CD1c-positive myeloid dendritic cell (primary cell): ENCODE data around the gene ZFYVE26.
"Not testable (repeated sequence)": the region's sequence is repeated elsewhere in the genome, so short reads cannot be mapped to it uniquely, and the experiment has no call there.

ENCODE experiments used
- DNase-seq: peaks from one replicate; pipeline ENCODE4 v3.0.0-alpha.2; 2016; ENCODE audit errors: extremely low spot score

The ZFYVE26 gene

GRCh38 chr14:67756496-67756895, 59.9 kb downstream of the ZFYVE26 start:
- no peak for DNase-seq

DNA sequence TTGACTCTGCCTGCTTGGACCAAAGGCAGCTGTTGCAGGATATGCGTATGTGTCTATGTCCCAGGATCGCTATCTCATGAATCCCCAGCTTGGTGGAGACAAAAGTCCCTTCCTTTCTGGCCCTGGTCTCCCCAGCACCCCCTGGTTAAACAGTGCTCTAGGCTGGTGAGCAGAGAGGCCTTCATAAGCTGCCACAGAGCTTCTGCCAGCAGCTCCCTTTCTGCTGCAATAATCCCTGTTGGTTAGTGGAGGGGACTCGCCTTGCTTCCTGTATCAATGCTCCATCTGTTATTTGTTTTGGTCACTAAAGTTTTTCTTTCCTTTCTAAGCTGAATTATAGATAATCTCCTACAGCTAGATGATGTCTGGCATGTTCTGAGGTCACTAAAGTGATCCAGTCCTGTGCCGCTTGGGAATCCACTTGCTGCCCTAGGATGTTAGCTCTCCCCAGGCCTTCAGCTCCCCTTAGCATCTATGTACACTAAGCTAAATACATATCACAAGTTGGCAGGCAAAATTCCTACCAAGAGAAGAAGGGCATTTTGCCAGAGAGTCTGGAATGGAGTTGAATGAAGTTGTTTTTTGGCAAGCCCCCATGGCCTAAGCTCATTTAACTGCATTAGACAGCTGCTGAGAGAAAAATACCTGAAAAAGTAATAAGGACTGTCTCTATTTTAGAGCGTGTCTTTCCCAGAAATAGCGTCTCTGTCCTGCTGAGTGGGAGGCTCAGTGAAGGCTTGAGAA, 66.9 kb downstream of the ZFYVE26 start:
- DNase-seq, result no peak

- no peak for DNase-seq
Measured at GRCh38 chr14:67748312-67748711, 68.1 kb downstream of the ZFYVE26 start.

DNA sequence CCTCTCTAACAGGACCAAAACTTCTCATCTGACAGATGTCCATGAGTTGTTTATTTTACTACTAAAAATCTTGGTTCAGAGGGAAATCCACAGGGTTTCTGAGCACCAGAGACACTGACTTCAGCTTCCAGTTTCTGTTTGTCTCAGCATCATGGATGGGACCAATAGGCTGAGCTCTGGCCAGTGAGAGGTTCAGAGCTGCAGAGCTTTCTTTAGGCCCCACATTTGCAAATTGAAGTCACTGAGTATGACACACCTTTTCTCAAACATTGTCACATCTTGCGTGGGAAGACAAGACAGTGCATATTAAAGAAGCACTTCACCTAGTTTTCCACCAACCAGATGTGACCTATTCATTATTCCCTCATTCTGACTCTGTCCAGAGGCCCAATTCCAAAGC, 69.5 kb downstream of the ZFYVE26 start:
- DNase-seq, result no peak

GRCh38 chr14:67744046-67744445, 72.3 kb downstream of the ZFYVE26 start:
- DNase-seq, result no peak

DNA sequence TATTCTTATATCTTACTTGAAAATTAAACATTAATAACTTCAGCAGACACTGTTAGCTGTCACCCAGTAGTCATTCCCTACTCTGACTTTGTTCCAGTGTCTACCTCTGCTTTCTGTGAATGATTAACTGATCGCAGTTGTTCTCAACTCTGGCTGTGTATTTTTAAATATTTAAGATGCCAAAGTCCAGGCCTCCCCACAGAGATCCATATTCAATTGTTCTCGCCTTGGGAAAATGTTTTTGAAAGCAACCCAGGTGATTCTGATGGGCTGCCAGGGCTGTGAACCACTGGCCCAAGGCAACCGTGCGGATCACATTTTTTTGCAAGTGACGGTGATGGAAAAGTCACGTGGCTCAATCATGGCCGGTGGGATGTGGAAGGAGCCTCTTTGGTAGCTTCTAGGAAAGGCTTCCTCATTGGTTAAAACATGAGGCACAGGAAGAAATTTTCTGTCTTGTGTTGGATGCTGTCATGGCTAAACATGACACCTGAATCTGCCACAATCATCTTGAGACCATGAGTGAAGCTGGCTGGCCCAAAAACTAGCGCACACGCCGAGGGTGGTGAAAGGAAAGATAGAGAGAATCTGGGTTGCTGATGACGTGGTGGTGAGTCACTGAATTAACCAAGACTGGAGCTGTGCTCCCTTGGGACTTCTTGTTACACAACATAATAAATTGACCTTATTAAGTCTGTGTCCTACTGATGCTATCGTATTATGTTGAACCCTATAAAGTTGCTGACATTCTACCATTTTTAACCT, 77.5 kb downstream of the ZFYVE26 start:
- DNase-seq, result peak; percentile 15

- DNase-seq, result no peak
Measured at GRCh38 chr14:67736771-67737170, 79.6 kb downstream of the ZFYVE26 start.

DNA sequence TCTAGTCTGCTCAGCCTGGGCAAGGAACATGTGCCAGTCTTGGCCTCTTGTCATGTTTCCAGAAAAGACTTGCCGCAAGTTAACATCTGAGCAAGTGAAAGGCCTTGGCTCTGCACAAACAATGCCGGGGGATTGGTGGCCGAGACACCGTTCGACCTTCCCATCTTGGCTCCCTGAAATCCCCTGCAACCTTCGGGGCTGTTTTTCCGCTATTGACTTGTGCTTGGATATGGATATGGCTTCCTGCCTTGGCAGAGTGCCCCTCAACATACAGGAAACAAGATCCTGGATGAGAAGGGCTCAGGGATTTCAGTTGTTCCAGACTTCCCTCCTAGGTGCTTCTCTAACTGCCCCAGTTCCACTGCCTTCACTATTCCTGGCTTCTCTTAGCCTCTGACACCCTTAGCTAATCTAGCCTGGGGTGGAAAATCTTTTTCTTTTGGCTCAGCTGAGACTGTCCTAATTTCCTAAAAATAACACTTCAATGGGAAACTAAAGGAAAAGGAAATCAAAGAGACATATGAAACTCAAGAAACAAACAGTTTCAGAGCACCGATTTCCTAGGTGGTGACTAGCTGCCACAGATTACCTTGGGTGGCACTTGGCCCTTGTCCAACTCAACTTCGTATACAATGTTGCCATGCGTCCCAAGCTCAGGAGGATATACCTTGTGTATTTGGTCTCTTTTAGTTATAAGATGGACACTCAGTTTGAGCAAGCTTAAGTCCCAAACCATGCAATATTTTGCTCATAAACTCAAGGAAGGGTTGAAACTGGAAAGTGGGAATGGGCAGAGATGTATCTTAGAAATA, 80.8 kb downstream of the ZFYVE26 start:
- DNase-seq, result no peak

DNA sequence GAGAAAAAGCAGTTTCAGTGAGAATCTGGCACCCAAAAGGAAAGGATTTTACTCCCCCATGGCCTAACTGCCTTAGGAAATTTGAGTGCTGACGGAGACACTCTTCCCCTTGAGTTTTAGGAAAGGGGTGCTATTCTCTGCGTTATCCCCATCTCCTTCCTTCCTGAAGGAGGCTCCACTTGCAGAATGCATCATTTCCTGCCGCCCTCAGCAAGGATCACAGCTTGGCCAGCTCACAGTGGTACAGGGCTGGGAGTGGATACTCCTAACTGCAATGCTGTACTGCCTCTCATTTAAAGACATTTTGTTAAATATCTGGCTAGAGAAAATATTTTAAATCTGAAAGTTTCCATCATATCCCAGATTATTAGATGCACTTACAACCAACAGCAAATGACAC, 81.7 kb downstream of the ZFYVE26 start:
- no peak for DNase-seq

GRCh38 chr14:67733616-67734015, 82.8 kb downstream of the ZFYVE26 start:
- no peak for DNase-seq

DNA sequence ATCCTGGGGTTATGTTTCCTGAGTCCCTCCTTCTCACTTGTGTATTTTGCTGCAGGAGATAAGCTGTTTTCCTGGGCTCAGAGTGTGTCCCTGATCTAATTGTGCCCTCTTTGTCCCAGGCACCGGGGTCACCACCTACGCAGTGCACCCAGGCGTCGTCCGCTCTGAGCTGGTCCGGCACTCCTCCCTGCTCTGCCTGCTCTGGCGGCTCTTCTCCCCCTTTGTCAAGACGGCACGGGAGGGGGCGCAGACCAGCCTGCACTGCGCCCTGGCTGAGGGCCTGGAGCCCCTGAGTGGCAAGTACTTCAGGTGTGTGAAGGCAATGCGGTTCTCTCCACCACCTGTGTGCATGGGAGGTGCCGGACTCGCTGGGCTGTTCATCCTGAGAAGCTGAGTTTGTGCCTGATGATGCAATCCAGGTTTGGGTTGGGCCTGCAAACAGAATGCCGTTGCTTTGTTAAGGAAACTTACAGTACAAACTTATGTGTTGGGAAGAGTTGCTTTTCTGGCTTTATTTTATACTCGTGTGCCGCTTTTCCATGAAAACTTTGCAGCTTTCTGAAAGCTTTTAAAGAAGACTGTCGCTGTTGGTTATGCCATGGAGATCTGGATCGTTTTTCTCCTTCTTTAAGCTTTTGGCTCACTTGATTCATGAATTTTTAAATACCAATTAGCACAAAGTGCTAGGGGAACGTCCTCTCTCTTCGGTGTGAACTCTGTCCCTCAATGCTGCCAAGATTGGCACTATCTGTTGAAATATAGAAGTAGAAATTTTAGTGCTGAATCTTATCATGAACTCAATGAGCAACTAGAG, 87.1 kb downstream of the ZFYVE26 start:
- DNase-seq, result no peak

GRCh38 chr14:67728258-67728657, 88.1 kb downstream of the ZFYVE26 start:
- no peak for DNase-seq

DNA sequence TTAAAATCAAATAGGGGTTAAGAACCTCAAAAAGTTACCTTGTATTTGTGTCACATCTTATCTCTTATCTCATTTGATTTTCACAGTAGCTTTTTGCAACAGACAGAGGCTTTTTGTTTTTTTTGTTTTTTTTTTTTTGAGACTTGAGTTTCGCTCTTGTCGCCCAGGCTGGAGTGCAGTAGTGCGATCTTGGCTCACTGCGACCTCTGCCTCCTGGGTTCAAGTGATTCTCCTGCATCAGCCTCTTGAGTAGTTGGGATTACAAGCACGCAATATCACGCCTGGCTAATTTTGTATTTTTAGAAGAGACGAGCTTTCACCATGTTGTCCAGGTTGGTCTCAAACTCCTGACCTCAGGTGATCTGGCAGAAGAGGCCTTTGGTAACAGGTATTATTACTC, 89.0 kb downstream of the ZFYVE26 start:
- no peak for DNase-seq

DNA sequence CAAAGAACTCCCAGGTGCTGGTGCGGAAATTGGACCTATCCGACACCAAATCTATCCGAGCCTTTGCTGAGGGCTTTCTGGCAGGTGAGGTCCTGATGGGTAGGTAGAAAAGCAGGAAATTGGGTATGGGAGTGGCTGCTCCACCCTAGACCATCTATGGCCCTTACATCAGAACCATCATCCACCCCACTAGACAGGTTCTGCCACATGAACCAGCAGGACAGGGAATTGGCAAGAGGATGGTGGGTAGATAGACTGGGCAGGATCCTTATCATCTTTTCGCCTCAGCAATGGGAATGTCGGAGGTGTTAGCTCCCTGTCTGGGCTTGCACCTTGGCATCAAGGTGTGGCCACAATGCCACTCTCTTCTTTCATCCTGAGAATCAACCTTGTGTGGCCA, 91.2 kb downstream of the ZFYVE26 start:
- no peak for DNase-seq

- DNase-seq, result no peak
Measured at GRCh38 chr14:67722293-67722692, 94.1 kb downstream of the ZFYVE26 start.

DNA sequence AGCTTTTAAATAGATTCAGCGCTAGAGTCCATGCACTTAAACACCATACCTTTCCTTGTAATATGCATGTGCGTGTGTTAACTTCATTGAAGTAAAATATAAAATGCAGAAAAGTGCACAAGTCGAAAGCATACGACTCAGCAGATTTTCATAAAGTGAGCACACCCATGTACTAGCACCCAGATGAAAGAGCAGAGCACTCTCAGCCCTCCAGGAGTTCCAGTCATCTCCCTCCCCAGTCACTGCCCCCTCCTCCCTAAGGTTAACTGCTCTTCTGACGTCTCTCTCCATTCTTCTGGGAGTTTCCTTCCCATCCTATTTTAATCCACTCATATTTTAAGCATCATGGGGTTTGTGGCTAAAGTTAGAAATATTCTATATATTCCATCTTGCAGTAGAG, 94.5 kb downstream of the ZFYVE26 start:
- no peak for DNase-seq

GRCh38 chr14:67719866-67720265, 96.5 kb downstream of the ZFYVE26 start:
- no peak for DNase-seq

- DNase-seq, result not testable (repeated sequence)
Measured at GRCh38 chr14:67719385-67719784, 97.0 kb downstream of the ZFYVE26 start.

DNA sequence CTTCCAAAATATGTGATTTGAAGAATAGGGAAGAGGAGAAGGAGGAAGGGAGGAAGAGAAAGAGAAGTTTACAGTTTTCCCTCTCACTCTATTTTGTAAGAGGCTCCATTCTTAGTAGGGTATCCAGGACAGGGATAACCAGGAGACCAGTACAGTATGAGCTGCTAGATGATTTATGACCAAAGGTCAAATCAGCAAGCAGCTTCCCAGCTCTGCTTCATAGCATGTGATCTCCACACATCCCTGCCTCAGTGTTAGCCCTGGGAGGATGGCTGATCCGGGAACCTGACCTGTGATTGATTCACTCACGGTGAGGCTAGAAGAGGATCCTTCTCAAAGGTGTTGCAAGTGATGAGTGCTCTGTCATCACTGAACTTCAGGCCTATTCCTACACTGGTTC, 98.1 kb downstream of the ZFYVE26 start:
- no peak for DNase-seq

GRCh38 chr14:67717048-67717447, 99.3 kb downstream of the ZFYVE26 start:
- no peak for DNase-seq

DNA sequence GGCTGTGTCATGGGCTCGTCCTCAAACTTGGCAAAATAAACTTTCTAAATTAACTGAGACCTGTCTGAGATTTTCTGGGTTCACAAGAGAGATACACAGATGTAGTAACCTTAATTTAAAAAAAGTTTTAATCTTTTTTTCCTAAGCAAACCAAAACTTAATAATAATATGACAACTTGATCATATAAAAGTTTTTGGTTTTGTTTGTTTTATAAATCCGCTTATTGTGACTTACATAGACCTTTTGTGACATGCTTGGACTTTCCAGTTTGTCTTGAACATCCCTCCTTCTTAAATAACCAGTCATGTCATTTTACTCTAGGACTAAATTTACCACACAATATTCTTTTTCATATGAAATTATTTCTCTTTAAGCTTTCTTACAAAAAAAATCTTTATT, 106.2 kb downstream of the ZFYVE26 start:
- DNase-seq, result no peak

DNA sequence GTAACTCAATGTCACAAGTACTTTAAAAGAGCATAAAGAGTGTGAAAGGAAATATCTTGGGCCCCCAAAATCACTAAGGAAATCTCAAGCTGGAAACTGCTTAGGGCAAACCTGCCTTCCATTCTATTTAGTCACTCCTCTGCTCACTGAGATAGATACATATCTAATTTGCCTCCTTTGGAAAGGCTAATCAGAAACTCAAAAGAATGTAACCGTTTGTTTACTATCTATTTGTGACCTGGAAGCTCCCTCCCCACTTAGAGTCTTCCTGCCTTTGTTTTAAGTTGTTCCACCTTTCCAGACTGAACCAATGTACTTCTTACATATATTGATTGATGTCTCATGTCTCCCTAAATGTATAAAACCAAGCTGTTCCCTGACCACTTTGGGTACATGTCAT, 106.6 kb downstream of the ZFYVE26 start:
- DNase-seq, result not testable (repeated sequence)
